ENCODE data around the gene ADAMTSL2.

DNA sequence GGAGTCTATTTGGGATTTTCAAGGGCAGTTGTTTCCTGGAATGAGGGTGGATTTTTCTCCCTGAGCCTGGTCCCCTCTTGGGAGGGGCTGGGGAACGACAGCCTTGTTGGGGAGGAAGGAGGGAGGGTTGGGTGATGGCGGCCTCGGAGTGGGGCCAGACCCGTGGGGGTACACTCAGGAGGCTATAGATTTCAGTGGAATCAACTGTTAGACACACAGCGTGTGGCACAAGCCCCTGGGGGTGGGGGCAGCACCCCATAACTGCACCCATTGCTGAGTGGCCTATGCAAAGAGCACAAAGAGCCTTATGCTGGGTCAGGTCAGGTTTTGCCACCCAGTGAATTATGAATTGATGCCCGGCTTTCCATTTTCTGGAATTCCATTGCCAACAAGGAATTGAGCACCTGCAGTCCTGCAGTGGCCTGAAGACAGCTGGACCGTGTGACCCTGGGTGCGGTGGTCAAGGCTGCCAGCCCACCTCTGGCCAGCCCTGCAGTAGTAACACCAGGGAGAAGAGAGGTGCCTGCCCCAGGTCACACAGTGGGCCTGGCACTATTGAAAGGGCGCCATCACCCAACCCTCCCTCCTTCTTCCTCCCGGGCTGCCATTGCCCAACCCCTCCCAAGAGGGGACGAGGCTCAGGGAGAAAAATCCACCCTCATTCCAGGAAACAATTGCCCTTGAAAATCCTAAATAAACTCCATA, 18.1 kb upstream of the ADAMTSL2 start:
- TF ChIP-seq, protein P1, sequence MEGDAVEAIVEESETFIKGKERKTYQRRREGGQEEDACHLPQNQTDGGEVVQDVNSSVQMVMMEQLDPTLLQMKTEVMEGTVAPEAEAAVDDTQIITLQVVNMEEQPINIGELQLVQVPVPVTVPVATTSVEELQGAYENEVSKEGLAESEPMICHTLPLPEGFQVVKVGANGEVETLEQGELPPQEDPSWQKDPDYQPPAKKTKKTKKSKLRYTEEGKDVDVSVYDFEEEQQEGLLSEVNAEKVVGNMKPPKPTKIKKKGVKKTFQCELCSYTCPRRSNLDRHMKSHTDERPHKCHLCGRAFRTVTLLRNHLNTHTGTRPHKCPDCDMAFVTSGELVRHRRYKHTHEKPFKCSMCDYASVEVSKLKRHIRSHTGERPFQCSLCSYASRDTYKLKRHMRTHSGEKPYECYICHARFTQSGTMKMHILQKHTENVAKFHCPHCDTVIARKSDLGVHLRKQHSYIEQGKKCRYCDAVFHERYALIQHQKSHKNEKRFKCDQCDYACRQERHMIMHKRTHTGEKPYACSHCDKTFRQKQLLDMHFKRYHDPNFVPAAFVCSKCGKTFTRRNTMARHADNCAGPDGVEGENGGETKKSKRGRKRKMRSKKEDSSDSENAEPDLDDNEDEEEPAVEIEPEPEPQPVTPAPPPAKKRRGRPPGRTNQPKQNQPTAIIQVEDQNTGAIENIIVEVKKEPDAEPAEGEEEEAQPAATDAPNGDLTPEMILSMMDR (IDR thresholded peaks at IDR 0.05), result no peak
- no peak for TF ChIP-seq POLR2A (IDR thresholded peaks at IDR 0.05)
